ENCODE results near the gene ANKS6.
A peak's percentile ranks its signal among the peaks of the same experiment; 100 is the strongest.

ANKS6 gene

GRCh38 chr9:98750364-98751060 is 45.8 kb downstream of the ANKS6 start:
- no peak for TF ChIP-seq CTCF (IDR thresholded peaks at IDR 0.05; ENCODE audit: insufficient read depth, low read depth, low read length, missing control alignments)
- no peak overlapping the region for H3K4me3 ChIP-seq (ENCODE audit: low read length)
- DNase-seq (ENCODE audit: low read depth), result no peak

DNA sequence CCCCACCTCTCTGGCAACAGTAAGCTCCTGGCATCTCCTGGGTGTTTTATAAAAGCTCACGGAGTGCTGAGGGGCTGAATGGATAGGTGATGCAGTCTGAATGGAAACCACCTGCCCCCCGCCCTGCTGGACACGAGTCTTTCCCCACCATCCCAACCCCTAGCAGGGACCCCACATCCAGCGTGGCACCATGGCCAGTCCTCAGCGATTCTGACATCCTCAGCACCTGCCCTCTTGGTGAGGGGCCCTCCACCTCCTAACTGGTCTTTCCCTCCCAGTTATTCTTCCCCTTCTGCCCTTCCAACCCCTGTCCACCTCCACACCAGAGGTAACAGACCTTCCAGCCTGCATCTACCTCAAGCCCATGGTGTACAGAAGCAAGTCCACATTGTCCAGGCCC is 48.9 kb downstream of the ANKS6 start:
- no peak for DNase-seq (ENCODE audit: low read depth)
- H3K4me3 ChIP-seq (ENCODE audit: low read length), result no peak overlapping the region
- TF ChIP-seq CTCF (IDR thresholded peaks at IDR 0.05; ENCODE audit: insufficient read depth, low read depth, low read length, missing control alignments), result no peak

GRCh38 chr9:98745470-98745869 is 50.9 kb downstream of the ANKS6 start:
- H3K4me3 ChIP-seq (ENCODE audit: low read length), result no peak overlapping the region
- no peak for DNase-seq (ENCODE audit: low read depth)
- TF ChIP-seq CTCF (IDR thresholded peaks at IDR 0.05; ENCODE audit: insufficient read depth, low read depth, low read length, missing control alignments), result no peak

GRCh38 chr9:98743818-98744611 is 52.3 kb downstream of the ANKS6 start:
- no peak overlapping the region for H3K4me3 ChIP-seq (ENCODE audit: low read length)
- no peak for DNase-seq (ENCODE audit: low read depth)
- TF ChIP-seq CTCF (IDR thresholded peaks at IDR 0.05; ENCODE audit: insufficient read depth, low read depth, low read length, missing control alignments), result no peak

DNA sequence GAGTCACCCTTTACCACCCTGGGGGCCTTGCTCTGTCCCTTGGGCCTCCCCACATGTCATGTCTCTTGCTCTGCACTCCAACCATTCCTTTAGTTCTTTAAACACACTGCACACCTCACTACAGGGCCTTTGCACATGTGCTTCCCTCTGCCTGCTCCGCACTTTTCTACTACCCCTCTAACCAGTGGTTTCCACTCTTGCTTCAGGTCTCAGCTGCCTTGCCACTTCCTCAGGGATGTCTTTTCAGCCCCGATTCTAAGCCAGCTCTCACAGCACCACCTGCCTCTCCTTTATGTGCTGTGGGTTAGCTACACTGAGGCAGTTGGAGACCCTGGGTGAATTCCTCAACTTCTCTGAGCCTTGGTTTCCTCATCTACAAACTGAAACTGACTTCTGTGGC is 53.0 kb downstream of the ANKS6 start:
- no peak for TF ChIP-seq CTCF (IDR thresholded peaks at IDR 0.05; ENCODE audit: insufficient read depth, low read depth, low read length, missing control alignments)
- no peak overlapping the region for H3K4me3 ChIP-seq (ENCODE audit: low read length)
- DNase-seq (ENCODE audit: low read depth), result no peak

- DNase-seq (ENCODE audit: low read depth), result peak; percentile 60
- TF ChIP-seq CTCF (IDR thresholded peaks at IDR 0.05; ENCODE audit: insufficient read depth, low read depth, low read length, missing control alignments), result no peak
These were observed 53.8 kb downstream of the ANKS6 start for GRCh38 chr9:98742325-98743280.

More at GRCh38 chr9:98742325-98743280, 53.8 kb downstream of the ANKS6 start:
- no peak overlapping the region for H3K4me3 ChIP-seq (ENCODE audit: low read length)
